Measurements from ENCODE around the gene TANK. TPM values are rescaled to one million over a fixed set of nuclear protein-coding genes. Genes with fewer than 3 reads are reported as not detected.

The TANK gene
- total and polyA plus RNA-seq, 2 donors (not counting 3 experiments of a cell fraction or from before 2014, with no cell fraction given) = 33.3 to 83.2 TPM

DNA sequence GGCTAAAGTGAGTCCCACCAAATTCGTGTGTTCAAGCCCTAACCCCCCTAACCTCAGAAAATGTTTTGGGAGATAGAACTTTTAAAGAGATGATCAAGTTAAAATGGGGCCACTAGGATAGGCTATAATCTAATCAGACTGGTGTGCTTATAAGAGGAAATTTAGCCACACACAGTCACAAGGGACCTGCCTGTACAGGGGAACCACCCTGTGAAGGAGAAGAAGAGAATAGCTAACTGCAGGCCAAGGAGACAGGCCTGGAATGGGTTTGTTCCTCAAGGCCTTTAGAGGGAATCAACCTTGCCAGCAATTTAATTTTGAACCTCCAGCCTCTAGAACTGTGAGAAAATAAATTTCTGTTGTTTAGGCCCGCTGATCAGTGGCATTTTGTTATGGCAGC lies 36.0 kb upstream of the TANK start:
- BruUV-seq (replicated peaks) = no TSS peak
- Histone ChIP-seq H4K20me1 (replicated peaks; ENCODE audit: control insufficient read depth, extremely low read depth, insufficient read depth, low read length) (no peaks in the 10 kb centered on the region), H3K4me1 (ENCODE audit: control insufficient read depth, extremely low read depth, insufficient read depth, low read length) (peaks cover 37% of the 10 kb centered on the region), H3K79me2 (ENCODE audit: control insufficient read depth, insufficient read depth, low read length) (no peaks in the 10 kb centered on the region), H2AFZ (ENCODE audit: low read depth, low read length) (no peak overlapping the region), H3K36me3 (ENCODE audit: control insufficient read depth in 2 of 2, extremely low read depth in 1 of 2, insufficient read depth in 2 of 2, low read length in 2 of 2) (no peaks in the 10 kb centered on the region), H3K4me3 (replicated peaks in 1 of 3; ENCODE audit: insufficient read depth in 1 of 3, low read depth in 1 of 3, low read length in 3 of 3) (no peak overlapping the region), H3K27me3 (ENCODE audit: control insufficient read depth in 2 of 2, insufficient read depth in 2 of 2, low read length in 2 of 2) (no peaks in the 10 kb centered on the region), H3K9ac (replicated peaks; ENCODE audit: extremely low read depth, insufficient read depth, low read length) (no peak overlapping the region), H3K27ac (ENCODE audit: insufficient read depth, low read depth, low read length) (peak overlapping the region; percentile 92), H3K9me1 (replicated peaks; ENCODE audit: control insufficient read depth, extremely low read depth, insufficient read depth, low read length) (no peaks in the 10 kb centered on the region), H3K9me3 (replicated peaks; ENCODE audit: control insufficient read depth, insufficient read depth, low read length) (no peaks in the 10 kb centered on the region), H3K4me2 (ENCODE audit: insufficient read depth, low read length) (no peak overlapping the region)
- intact Hi-C loops (cut with micrococcal nuclease) = loop anchor here (5.0 kb wide), 1 partner anchor 38 kb away; the partner anchor contains the start of gene TANK
- POLR2A ChIA-PET = no interaction called here
- dilution Hi-C loops (cut with MboI; ENCODE audit: extremely low pct_ligation_motif_present, low sequenced_read_pairs) = no loop called here
- no peak for DNase-seq (ENCODE audit: low read depth, low spot score)
- TF ChIP-seq JUN (IDR thresholded peaks at IDR 0.05; ENCODE audit: borderline replicate concordance, insufficient read depth, insufficient read length, low read depth) = no peak
- TF ChIP-seq GATA2 (IDR thresholded peaks at IDR 0.05; ENCODE audit: insufficient read depth, insufficient read length, low read depth, low read length) = no peak
- no peak for TF ChIP-seq CTCF (IDR thresholded peaks at IDR 0.05; ENCODE audit: extremely low read depth in 1 of 2, insufficient read depth in 1 of 2, low read depth in 1 of 2, low read length in 2 of 2)
- no peak for TF ChIP-seq FOS (IDR thresholded peaks at IDR 0.05; ENCODE audit: borderline replicate concordance, insufficient read depth, low read length)
- no peak for TF ChIP-seq POLR2A (IDR thresholded peaks at IDR 0.05; ENCODE audit: low read depth, low read length)
- no peak for FAIRE-seq
- CTCF ChIA-PET = no interaction called here

GRCh38 chr2:161128885-161129284 lies 31.3 kb upstream of the TANK start:
- ChIA-PET POLR2A (no interaction called here), CTCF (interaction anchor here (1.0 to 1.2 kb wide), 3 partner anchors 10 to 65 kb away, joined by 3 to 7 read pairs (median 4); no protein-coding TSS in a partner anchor)
- Histone ChIP-seq H4K20me1 (replicated peaks; ENCODE audit: control insufficient read depth, extremely low read depth, insufficient read depth, low read length) (no peaks in the 10 kb centered on the region), H3K27me3 (ENCODE audit: control insufficient read depth in 2 of 2, insufficient read depth in 2 of 2, low read length in 2 of 2) (no peaks in the 10 kb centered on the region), H3K36me3 (ENCODE audit: control insufficient read depth in 2 of 2, extremely low read depth in 1 of 2, insufficient read depth in 2 of 2, low read length in 2 of 2) (no peaks in the 10 kb centered on the region), H3K9me3 (replicated peaks; ENCODE audit: control insufficient read depth, insufficient read depth, low read length) (no peaks in the 10 kb centered on the region), H3K4me3 (replicated peaks in 1 of 3; ENCODE audit: insufficient read depth in 1 of 3, low read depth in 1 of 3, low read length in 3 of 3) (no peak overlapping the region), H3K4me1 (ENCODE audit: control insufficient read depth, extremely low read depth, insufficient read depth, low read length) (peaks cover 35% of the 10 kb centered on the region), H3K79me2 (ENCODE audit: control insufficient read depth, insufficient read depth, low read length) (no peaks in the 10 kb centered on the region), H3K9me1 (replicated peaks; ENCODE audit: control insufficient read depth, extremely low read depth, insufficient read depth, low read length) (no peaks in the 10 kb centered on the region), H3K9ac (replicated peaks; ENCODE audit: extremely low read depth, insufficient read depth, low read length) (peak overlapping the region; percentile 41), H3K4me2 (ENCODE audit: insufficient read depth, low read length) (peak overlapping the region; percentile 60), H2AFZ (ENCODE audit: low read depth, low read length) (peak overlapping the region; percentile 69), H3K27ac (ENCODE audit: insufficient read depth, low read depth, low read length) (peak overlapping the region; percentile 54)
- DNase-seq (ENCODE audit: low read depth, low spot score) = peak; percentile 69
- dilution Hi-C loops (cut with MboI; ENCODE audit: extremely low pct_ligation_motif_present, low sequenced_read_pairs) = no loop called here
- intact Hi-C loops (cut with micrococcal nuclease) = loop anchor here (1.0 kb wide), 1 partner anchor 52 kb away; no protein-coding TSS in a partner anchor
- peak; percentile 47 for FAIRE-seq
- TF ChIP-seq MYC (IDR thresholded peaks at IDR 0.05; ENCODE audit: low read depth, low read length) (no peak), POLR2AphosphoS5 (IDR thresholded peaks at IDR 0.05; ENCODE audit: insufficient read depth, low read depth, low read length) (no peak), JUN (IDR thresholded peaks at IDR 0.05; ENCODE audit: borderline replicate concordance, insufficient read depth, insufficient read length, low read depth) (peak; percentile 28)
- no TSS peak for BruUV-seq (replicated peaks)
